HepG2 (cell line): ENCODE results near the gene MUC22. TPM values are rescaled to one million over a fixed set of nuclear protein-coding genes. Genes with fewer than 3 reads are reported as not detected.

Experiments used
- ATAC-seq: fragments of 200-7000 bp; cut with Tn5 transposase; 3 replicates; pipeline ENCODE4 v1.9.1; 2020; ENCODE audit warnings: mild to moderate bottlenecking, moderate library complexity
- BruUV-seq: library from RNA; stranded (reverse); fragments of 400-500 nt; replicated peaks from 2 replicates; lab custom pipeline; 2021; lab: Mats Ljungman, UMichigan
- CTCF ChIA-PET: fragments of 300-600 bp; formaldehyde crosslinking; extraction: SDS; loops from one replicate; lab custom pipeline; 2021; ENCODE audit warnings: low total read pairs, inconsistent platforms, low intra/inter-chr PET ratio; lab: Yijun Ruan, JAX
- POLR2A ChIA-PET: fragments of 350-600 bp; sonication (Branson Sonifier 250); formaldehyde crosslinking; loops from one replicate; lab custom pipeline; 2020; ENCODE audit warnings: antibody characterized with exemption, inconsistent platforms; lab: Yijun Ruan, JAX
- DNase-seq: peaks from one replicate; pipeline ENCODE4 v3.0.0-alpha.2; 2015; ENCODE audit warnings: low spot score
- FAIRE-seq: peaks from 3 replicates; lab custom pipeline; 2011; peaks lifted over from hg19 to GRCh38; lab: Jason Lieb, UNC
- H2AFZ ChIP-seq: one replicate; pipeline ENCODE4 v1.6.1; 2011; ENCODE audit warnings: low read length, inconsistent platforms
- H3K27ac ChIP-seq: fragments of 300-600 bp; 3 replicates; pipeline ENCODE4 v1.8.0; 2011; ENCODE audit warnings: mixed run types, mild to moderate bottlenecking, mixed read lengths, low read length, inconsistent platforms; ENCODE audit not compliant: insufficient read depth; ENCODE audit errors: extremely low read length
- H3K27me3 ChIP-seq, 2 experiments: fragments of 200-600 bp in 1 of 2; 2 replicates in 1 of 2; 3 replicates in 1 of 2; pipeline versions ENCODE4 v1.6.0 to v1.8.0; 2011; ENCODE audit warnings: low read length in 2 of 2, mild to moderate bottlenecking in 2 of 2, moderate library complexity in 2 of 2, inconsistent platforms in 1 of 2; ENCODE audit not compliant: insufficient read depth in 2 of 2, control insufficient read depth in 1 of 2
- H3K36me3 ChIP-seq, 2 experiments: fragments of 200-600 bp in 1 of 2; replicated peaks in 1 of 2; 2 replicates in 1 of 2; 3 replicates in 1 of 2; pipeline versions ENCODE4 v1.5.1 to v1.8.0; 2011; ENCODE audit warnings: low read length in 2 of 2, inconsistent platforms in 1 of 2; ENCODE audit not compliant: insufficient read depth in 2 of 2, control insufficient read depth in 1 of 2
- H3K4me1 ChIP-seq: 2 replicates; pipeline ENCODE4 v1.5.1; 2012; ENCODE audit warnings: low read length, inconsistent platforms; ENCODE audit not compliant: insufficient read depth
- H3K4me2 ChIP-seq: 2 replicates; pipeline ENCODE4 v1.6.0; 2011; ENCODE audit warnings: low read depth, low read length, inconsistent platforms
- H3K4me3 ChIP-seq, 3 experiments: fragments of 200-600 bp in 1 of 3; sonication (generic), shearing (Covaris generic) in 1 of 3; replicated peaks in 1 of 3; 2 replicates each; pipeline ENCODE4 v1.5.1; 2011 to 2016; ENCODE audit warnings: low read length in 3 of 3, inconsistent platforms in 2 of 3, low read depth in 2 of 3, mild to moderate bottlenecking in 2 of 3, control low read depth in 1 of 3, mixed read lengths in 1 of 3; ENCODE audit not compliant: insufficient read depth in 1 of 3
- H3K79me2 ChIP-seq: one replicate; pipeline ENCODE4 v1.6.1; 2011; ENCODE audit warnings: low read length, inconsistent platforms; ENCODE audit not compliant: insufficient read depth
- H3K9ac ChIP-seq: 2 replicates; pipeline ENCODE4 v1.6.0; 2011; ENCODE audit warnings: mild to moderate bottlenecking, low read depth, low read length, inconsistent platforms; ENCODE audit not compliant: insufficient read depth
- H3K9me3 ChIP-seq: 2 replicates; pipeline ENCODE4 v1.5.1; 2012; ENCODE audit warnings: mild to moderate bottlenecking, low read length
- H4K20me1 ChIP-seq: 2 replicates; pipeline ENCODE4 v1.6.0; 2011; ENCODE audit warnings: inconsistent platforms, mild to moderate bottlenecking, low read length, moderate library complexity; ENCODE audit not compliant: insufficient read depth
- GABPB1 ChIP-seq: IDR thresholded peaks from 2 replicates; pipeline ENCODE4 v1.6.1; 2016; ENCODE audit warnings: mild to moderate bottlenecking, missing genetic modification reagents, moderate library complexity, missing compliant biosample characterization
- NFIB ChIP-seq: sonication (generic); formaldehyde crosslinking; IDR thresholded peaks from 2 replicates; pipeline ENCODE4 v1.9.0; 2021; ENCODE audit warnings: missing genetic modification reagents, mild to moderate bottlenecking, borderline replicate concordance
- POLR2A ChIP-seq, 2 experiments: IDR thresholded peaks; 2 replicates each; pipeline ENCODE4 v1.6.1; 2011; ENCODE audit warnings: low read depth in 2 of 2, low read length in 2 of 2, mild to moderate bottlenecking in 1 of 2, moderate library complexity in 1 of 2; ENCODE audit not compliant: insufficient read depth in 1 of 2
- WGBS: methylation state at CpG from one replicate; pipeline ENCODE4 v1.1.6; 2017; ENCODE audit warnings: low lambda C conversion rate; 5-methylcytosine and 5-hydroxymethylcytosine counted together
- in situ Hi-C: cut with HindIII; loops from 2 replicates; pipeline ENCODE4 v1.10.0; 2017; ENCODE audit warnings: low pct_unique_long_range_greater_than_20kb; ENCODE audit not compliant: extremely low pct_ligation_motif_present
- intact Hi-C: fragments of 100-400 bp; cut with micrococcal nuclease; formaldehyde crosslinking; loops from one replicate; pipeline ENCODE4 v1.10.0; 2022; ENCODE audit not compliant: unreplicated experiment
- polyA plus RNA-seq, 8 experiments: library from polyadenylated mRNA; depleted of rRNA in 3 of 8; stranded (reverse) in 7 of 8; unstranded in 1 of 8; fragments of >200 nt; fragmentation: Illumina TruSeq in 4 of 8; extraction: Trizol in 4 of 8; gene quantifications; 2 replicates each; pipeline versions ENCODE4 v1.2.1 to v1.2.3, GENCODE V29; 2011 to 2016; ENCODE audit warnings: low read depth in 4 of 8, missing spikeins in 1 of 8, mixed read lengths in 1 of 8; ENCODE audit not compliant: insufficient read depth in 1 of 8
- total RNA-seq, 5 experiments: library from RNA; depleted of rRNA; stranded (reverse); fragments of >200 nt; fragmentation: Illumina TruSeq; extraction: Trizol; gene quantifications; 2 replicates each; pipeline ENCODE4 v1.2.3, GENCODE V29; 2016; ENCODE audit warnings: low read depth in 1 of 5
- TF ChIP-seq, protein P1 (sequence below): sonication (generic); formaldehyde crosslinking; IDR thresholded peaks from 2 replicates; pipeline ENCODE4 v1.5.1; 2020; ENCODE audit warnings: mild to moderate bottlenecking, missing genetic modification reagents, moderate library complexity

The MUC22 gene
- total and polyA plus RNA-seq, 2 of the 13 experiments (the other 11 are each of a cell fraction or from before 2014, with no cell fraction given): not detected

GRCh38 chr6:31016659-31017299, 6.5 kb downstream of the MUC22 start:
- Histone ChIP-seq H3K4me2 (no peak overlapping the region), H3K36me3 (no peaks in the 10 kb centered on the region), H3K79me2 (no peaks in the 10 kb centered on the region), H2AFZ (no peak overlapping the region), H3K27ac (no peak overlapping the region), H4K20me1 (no peaks in the 10 kb centered on the region), H3K4me3 (no peak overlapping the region), H3K9me3 (no peaks in the 10 kb centered on the region)
- in situ Hi-C loops (no loop called here), intact Hi-C loops (no loop called here)
- FAIRE-seq (no peak), DNase-seq (no peak), ATAC-seq (no peak)
- 65% methylated on average over 18 of the region's 36 CpGs for WGBS
- CTCF ChIA-PET: no interaction called here
- BruUV-seq: no TSS peak
- POLR2A ChIA-PET: no interaction called here
- TF ChIP-seq NFIB (CRISPR knock-in tag) (no peak), POLR2A (IDR thresholded peaks at IDR 0.05; ENCODE audit: insufficient read depth in 1 of 2, low read depth in 2 of 2, low read length in 2 of 2) (no peak), GABPB1 (CRISPR knock-in tag) (peak; percentile 18; the same call in 1 of the 2 replicates)
- TF ChIP-seq, protein P1, sequence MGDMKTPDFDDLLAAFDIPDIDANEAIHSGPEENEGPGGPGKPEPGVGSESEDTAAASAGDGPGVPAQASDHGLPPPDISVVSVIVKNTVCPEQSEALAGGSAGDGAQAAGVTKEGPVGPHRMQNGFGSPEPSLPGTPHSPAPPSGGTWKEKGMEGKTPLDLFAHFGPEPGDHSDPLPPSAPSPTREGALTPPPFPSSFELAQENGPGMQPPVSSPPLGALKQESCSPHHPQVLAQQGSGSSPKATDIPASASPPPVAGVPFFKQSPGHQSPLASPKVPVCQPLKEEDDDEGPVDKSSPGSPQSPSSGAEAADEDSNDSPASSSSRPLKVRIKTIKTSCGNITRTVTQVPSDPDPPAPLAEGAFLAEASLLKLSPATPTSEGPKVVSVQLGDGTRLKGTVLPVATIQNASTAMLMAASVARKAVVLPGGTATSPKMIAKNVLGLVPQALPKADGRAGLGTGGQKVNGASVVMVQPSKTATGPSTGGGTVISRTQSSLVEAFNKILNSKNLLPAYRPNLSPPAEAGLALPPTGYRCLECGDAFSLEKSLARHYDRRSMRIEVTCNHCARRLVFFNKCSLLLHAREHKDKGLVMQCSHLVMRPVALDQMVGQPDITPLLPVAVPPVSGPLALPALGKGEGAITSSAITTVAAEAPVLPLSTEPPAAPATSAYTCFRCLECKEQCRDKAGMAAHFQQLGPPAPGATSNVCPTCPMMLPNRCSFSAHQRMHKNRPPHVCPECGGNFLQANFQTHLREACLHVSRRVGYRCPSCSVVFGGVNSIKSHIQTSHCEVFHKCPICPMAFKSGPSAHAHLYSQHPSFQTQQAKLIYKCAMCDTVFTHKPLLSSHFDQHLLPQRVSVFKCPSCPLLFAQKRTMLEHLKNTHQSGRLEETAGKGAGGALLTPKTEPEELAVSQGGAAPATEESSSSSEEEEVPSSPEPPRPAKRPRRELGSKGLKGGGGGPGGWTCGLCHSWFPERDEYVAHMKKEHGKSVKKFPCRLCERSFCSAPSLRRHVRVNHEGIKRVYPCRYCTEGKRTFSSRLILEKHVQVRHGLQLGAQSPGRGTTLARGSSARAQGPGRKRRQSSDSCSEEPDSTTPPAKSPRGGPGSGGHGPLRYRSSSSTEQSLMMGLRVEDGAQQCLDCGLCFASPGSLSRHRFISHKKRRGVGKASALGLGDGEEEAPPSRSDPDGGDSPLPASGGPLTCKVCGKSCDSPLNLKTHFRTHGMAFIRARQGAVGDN (CRISPR knock-in tag): 0 out of 2 replicates have a peak, but pooled peaks have one; percentile 19
- TF ChIP-seq, all 625 proteins: peak for 2
- Histone ChIP-seq H3K4me1 (peaks cover 1% of the 10 kb centered on the region), H3K27me3 (no peaks in the 10 kb centered on the region), H3K9ac (no peak overlapping the region)
